GM12872 (cell line): ENCODE results near the gene IFI16.

Experiments used
- TF ChIP-seq, protein P1 (sequence below): IDR thresholded peaks from 3 replicates; pipeline ENCODE4 v1.5.1; 2011; ENCODE audit warnings: low read depth, mild to moderate bottlenecking, low read length, moderate library complexity; ENCODE audit not compliant: insufficient read depth

IFI16 gene

GRCh38 chr1:159014851-159015250 is 5.1 kb downstream of the IFI16 start:
- TF ChIP-seq, protein P1, sequence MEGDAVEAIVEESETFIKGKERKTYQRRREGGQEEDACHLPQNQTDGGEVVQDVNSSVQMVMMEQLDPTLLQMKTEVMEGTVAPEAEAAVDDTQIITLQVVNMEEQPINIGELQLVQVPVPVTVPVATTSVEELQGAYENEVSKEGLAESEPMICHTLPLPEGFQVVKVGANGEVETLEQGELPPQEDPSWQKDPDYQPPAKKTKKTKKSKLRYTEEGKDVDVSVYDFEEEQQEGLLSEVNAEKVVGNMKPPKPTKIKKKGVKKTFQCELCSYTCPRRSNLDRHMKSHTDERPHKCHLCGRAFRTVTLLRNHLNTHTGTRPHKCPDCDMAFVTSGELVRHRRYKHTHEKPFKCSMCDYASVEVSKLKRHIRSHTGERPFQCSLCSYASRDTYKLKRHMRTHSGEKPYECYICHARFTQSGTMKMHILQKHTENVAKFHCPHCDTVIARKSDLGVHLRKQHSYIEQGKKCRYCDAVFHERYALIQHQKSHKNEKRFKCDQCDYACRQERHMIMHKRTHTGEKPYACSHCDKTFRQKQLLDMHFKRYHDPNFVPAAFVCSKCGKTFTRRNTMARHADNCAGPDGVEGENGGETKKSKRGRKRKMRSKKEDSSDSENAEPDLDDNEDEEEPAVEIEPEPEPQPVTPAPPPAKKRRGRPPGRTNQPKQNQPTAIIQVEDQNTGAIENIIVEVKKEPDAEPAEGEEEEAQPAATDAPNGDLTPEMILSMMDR: no peak

DNA sequence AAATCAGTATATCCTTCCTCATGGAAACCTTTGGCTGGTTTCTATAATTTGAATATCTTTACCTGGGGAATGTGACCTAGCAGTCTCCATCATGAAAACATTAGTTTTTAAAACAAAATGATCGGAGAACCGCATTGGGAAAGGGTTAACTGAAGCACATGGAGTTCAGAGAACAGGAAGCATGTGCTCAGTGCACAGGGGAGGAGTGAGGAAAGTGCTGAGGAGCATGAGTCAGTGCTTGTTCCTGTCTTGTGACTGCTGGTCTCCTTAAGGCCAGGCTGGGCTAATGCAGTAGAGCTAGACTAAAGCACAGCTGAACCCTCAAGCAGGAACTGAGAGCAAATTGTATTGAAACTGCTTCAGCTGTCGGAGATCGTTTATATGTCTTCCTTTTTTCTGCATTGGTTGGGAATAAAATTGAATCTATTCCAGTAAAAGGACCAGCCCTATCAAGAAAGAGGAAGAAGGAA is 5.8 kb downstream of the IFI16 start:
- TF ChIP-seq, protein P1: no peak

DNA sequence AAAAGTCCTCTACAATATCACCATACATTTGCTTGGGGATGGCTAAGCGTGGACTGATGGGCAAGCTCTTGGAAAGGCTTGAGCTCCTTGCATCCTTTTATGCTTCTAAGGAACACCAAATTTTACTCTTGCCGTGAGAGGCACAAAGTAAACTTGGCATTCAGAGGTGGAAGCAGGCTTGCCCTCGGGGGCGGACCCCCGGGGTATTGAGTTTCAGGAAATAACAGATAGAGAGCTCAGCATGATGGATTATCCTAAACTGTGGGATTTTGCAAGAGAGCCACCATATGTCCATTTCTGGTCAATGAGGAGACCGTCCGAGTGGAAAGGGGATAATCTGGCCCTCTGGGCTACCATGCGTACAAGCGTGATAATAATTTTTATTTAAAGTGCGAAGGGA is 14.0 kb downstream of the IFI16 start:
- TF ChIP-seq, protein P1: no peak

DNA sequence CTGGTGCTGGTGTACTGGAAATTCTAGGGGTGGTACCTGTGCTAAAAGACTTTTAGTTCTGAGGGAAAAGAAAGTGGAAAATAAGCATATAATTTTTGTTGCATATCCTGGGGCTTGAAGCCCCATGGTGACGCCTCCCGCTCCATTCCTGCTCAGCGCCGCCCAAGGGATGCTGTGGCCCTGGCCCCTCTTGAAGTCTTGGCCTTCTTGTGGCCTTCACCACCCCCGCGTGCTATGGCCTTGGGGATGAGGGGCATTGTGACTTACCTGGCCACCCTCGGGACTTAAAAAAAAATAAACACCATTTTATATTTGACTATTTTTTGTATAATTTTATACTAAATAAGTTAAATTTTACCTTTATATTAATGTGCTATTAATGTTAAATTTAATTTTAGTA is 15.3 kb downstream of the IFI16 start:
- TF ChIP-seq, protein P1: no peak

DNA sequence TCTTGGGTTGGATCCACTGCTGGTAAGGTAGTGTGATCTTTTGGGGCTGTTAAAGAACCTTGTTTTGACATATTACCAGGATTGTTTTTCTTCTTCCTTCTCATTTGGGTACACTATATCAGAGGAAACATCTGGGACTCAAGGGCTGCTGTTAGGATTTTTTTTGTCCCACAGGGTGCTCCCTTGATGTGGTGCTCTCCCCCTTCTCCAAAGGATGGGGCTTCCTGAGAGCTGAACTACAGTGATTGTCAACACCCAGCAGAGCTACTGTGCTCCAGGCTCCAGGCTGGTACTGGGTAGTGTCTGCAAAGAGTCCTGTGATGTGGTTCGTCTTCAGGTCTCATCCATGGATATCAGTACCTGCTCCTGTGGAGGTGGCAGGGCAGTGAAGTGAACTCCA is 20.6 kb downstream of the IFI16 start:
- TF ChIP-seq, protein P1: no peak

- TF ChIP-seq, protein P1: no peak
Measured at GRCh38 chr1:159030877-159031447, 21.3 kb downstream of the IFI16 start.

GRCh38 chr1:159040206-159040605 is 30.5 kb downstream of the IFI16 start:
- TF ChIP-seq, protein P1: no peak
